WTC11 (cell line): ENCODE measurements around the gene ELOVL6. TPM values are rescaled to one million over a fixed set of nuclear protein-coding genes. Genes with fewer than 3 reads are reported as not detected.
A peak's percentile ranks its signal among the peaks of the same experiment; 100 is the strongest.

Experiments
- EMX1 ChIP-seq: fragments of 250-450 bp; sonication (Bioruptor Pico); IDR thresholded peaks from 2 replicates; pipeline ENCODE4 v1.8.0; 2021; ENCODE audit warnings: mild to moderate bottlenecking
- GRHL2 ChIP-seq: fragments of 250-450 bp; sonication (Bioruptor Pico); IDR thresholded peaks from 2 replicates; pipeline ENCODE4 v1.8.0; 2022; ENCODE audit warnings: mild to moderate bottlenecking, moderate library complexity; ENCODE audit not compliant: insufficient replicate concordance, severe bottlenecking
- IRF2 ChIP-seq: sonication (generic); formaldehyde crosslinking; IDR thresholded peaks from 2 replicates; pipeline ENCODE4 v1.8.0; 2022; ENCODE audit warnings: low read depth, missing genetic modification reagents, borderline replicate concordance
- NR3C1 ChIP-seq: sonication (generic); formaldehyde crosslinking; conservative IDR thresholded peaks from 2 replicates; pipeline ENCODE4 v1.8.1; 2023; ENCODE audit warnings: low read depth, mild to moderate bottlenecking, missing genetic modification reagents
- RELA ChIP-seq: sonication (generic); formaldehyde crosslinking; IDR thresholded peaks from 2 replicates; pipeline ENCODE4 v1.8.1; 2022; ENCODE audit warnings: missing genetic modification reagents, mild to moderate bottlenecking, borderline replicate concordance
- TCF7 ChIP-seq: sonication (generic); formaldehyde crosslinking; IDR thresholded peaks from 2 replicates; pipeline ENCODE4 v1.8.0; 2022; ENCODE audit warnings: mild to moderate bottlenecking, low read depth, missing genetic modification reagents, moderate library complexity
- TEAD4 ChIP-seq: sonication (generic); formaldehyde crosslinking; IDR thresholded peaks from 2 replicates; pipeline ENCODE4 v1.8.0; 2022; ENCODE audit warnings: mild to moderate bottlenecking, missing genetic modification reagents
- ZNF232 ChIP-seq: sonication (generic); formaldehyde crosslinking; IDR thresholded peaks from 2 replicates; pipeline ENCODE4 v1.8.0; 2022; ENCODE audit warnings: mild to moderate bottlenecking, missing genetic modification reagents
- ZNF263 ChIP-seq: sonication (generic); formaldehyde crosslinking; IDR thresholded peaks from 2 replicates; pipeline ENCODE4 v1.8.1; 2022; ENCODE audit warnings: low read depth, mild to moderate bottlenecking, moderate library complexity, missing genetic modification reagents
- total RNA-seq: library from RNA; stranded (reverse); gene quantifications from 3 replicates; pipeline ENCODE4 v1.2.3, GENCODE V29; 2021
- TF ChIP-seq, protein P1 (sequence below): sonication (generic); formaldehyde crosslinking; IDR thresholded peaks from 2 replicates; pipeline ENCODE4 v1.8.0; 2023; ENCODE audit warnings: missing genetic modification reagents
- TF ChIP-seq, protein P2 (sequence below): fragments of 250-450 bp; sonication (Bioruptor Pico); IDR thresholded peaks from 2 replicates; pipeline ENCODE4 v1.9.0; 2021; ENCODE audit warnings: moderate library complexity, mild to moderate bottlenecking, inconsistent platforms, borderline replicate concordance
- TF ChIP-seq, protein P3 (sequence below): fragments of 200-600 bp; IDR thresholded peaks from 2 replicates; pipeline ENCODE4 v1.8.0; 2022; ENCODE audit warnings: antibody characterized with exemption
- TF ChIP-seq, protein P4 (sequence below): sonication (generic); formaldehyde crosslinking; conservative IDR thresholded peaks from 2 replicates; pipeline ENCODE4 v1.8.1; 2023; ENCODE audit warnings: mild to moderate bottlenecking, low read depth, missing genetic modification reagents, moderate library complexity
- TF ChIP-seq, protein P5 (sequence below): sonication (generic); formaldehyde crosslinking; IDR thresholded peaks from 2 replicates; pipeline ENCODE4 v1.8.0; 2022; ENCODE audit warnings: missing genetic modification reagents
- TF ChIP-seq, protein P6 (sequence below): fragments of 250-450 bp; sonication (Bioruptor Pico); conservative IDR thresholded peaks from 2 replicates; pipeline ENCODE4 v1.9.0; 2021; ENCODE audit warnings: mild to moderate bottlenecking
- TF ChIP-seq, protein P7 (sequence below): sonication (generic); formaldehyde crosslinking; IDR thresholded peaks from 2 replicates; pipeline ENCODE4 v1.8.0; 2022; ENCODE audit warnings: mild to moderate bottlenecking, missing genetic modification reagents
- TF ChIP-seq, protein P8 (sequence below): sonication (generic); formaldehyde crosslinking; IDR thresholded peaks from 2 replicates; pipeline ENCODE4 v1.8.1; 2022; ENCODE audit warnings: low read depth, mild to moderate bottlenecking, moderate library complexity, missing genetic modification reagents, borderline replicate concordance

Gene ELOVL6
- total RNA-seq, 1 experiment from 2014 or later, result 87.4 TPM

DNA sequence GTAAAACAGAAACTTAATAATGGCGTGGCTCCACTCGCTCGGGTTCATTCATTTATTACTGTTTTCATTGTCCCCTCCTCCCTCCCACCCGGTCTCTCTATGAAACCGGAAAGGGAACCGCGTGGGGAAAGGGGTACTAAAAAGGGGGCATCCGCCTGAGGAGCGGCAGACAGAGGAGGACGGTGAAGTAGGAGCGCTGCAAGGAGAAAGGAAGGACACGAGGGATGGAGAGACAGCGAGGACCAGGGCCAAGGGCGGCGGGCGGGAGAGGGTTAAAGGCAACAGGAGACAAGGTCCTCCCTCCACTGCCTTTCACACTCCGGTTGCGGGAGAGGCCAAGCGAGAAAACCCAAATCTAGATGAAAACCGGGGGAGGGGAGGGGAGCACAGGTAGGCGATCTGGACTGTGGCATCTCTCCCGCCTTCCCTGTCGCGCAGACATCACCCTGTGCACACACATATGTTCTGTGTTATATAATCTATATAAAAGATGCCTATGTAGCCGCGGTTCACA is 829 bp downstream of the ELOVL6 start (continued):
- TF ChIP-seq, protein P1, sequence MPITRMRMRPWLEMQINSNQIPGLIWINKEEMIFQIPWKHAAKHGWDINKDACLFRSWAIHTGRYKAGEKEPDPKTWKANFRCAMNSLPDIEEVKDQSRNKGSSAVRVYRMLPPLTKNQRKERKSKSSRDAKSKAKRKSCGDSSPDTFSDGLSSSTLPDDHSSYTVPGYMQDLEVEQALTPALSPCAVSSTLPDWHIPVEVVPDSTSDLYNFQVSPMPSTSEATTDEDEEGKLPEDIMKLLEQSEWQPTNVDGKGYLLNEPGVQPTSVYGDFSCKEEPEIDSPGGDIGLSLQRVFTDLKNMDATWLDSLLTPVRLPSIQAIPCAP (CRISPR knock-in tag), result no peak
- TF ChIP-seq, protein P2, sequence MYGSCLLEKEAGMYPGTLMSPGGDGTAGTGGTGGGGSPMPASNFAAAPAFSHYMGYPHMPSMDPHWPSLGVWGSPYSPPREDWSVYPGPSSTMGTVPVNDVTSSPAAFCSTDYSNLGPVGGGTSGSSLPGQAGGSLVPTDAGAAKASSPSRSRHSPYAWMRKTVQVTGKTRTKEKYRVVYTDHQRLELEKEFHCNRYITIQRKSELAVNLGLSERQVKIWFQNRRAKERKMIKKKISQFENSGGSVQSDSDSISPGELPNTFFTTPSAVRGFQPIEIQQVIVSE, result no peak
- TF ChIP-seq TEAD4 (CRISPR knock-in tag) (no peak), IRF2 (no peak), GRHL2 (no peak), RELA (CRISPR knock-in tag) (no peak), EMX1 (no peak), NR3C1 (CRISPR knock-in tag) (no peak), ZNF263 (peak; percentile 76), ZNF232 (CRISPR knock-in tag) (0 out of 2 replicates have a peak, but pooled peaks have one; percentile 15), TCF7 (CRISPR knock-in tag) (no peak)
- TF ChIP-seq, protein P3, sequence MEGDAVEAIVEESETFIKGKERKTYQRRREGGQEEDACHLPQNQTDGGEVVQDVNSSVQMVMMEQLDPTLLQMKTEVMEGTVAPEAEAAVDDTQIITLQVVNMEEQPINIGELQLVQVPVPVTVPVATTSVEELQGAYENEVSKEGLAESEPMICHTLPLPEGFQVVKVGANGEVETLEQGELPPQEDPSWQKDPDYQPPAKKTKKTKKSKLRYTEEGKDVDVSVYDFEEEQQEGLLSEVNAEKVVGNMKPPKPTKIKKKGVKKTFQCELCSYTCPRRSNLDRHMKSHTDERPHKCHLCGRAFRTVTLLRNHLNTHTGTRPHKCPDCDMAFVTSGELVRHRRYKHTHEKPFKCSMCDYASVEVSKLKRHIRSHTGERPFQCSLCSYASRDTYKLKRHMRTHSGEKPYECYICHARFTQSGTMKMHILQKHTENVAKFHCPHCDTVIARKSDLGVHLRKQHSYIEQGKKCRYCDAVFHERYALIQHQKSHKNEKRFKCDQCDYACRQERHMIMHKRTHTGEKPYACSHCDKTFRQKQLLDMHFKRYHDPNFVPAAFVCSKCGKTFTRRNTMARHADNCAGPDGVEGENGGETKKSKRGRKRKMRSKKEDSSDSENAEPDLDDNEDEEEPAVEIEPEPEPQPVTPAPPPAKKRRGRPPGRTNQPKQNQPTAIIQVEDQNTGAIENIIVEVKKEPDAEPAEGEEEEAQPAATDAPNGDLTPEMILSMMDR, result no peak
- TF ChIP-seq, protein P4, sequence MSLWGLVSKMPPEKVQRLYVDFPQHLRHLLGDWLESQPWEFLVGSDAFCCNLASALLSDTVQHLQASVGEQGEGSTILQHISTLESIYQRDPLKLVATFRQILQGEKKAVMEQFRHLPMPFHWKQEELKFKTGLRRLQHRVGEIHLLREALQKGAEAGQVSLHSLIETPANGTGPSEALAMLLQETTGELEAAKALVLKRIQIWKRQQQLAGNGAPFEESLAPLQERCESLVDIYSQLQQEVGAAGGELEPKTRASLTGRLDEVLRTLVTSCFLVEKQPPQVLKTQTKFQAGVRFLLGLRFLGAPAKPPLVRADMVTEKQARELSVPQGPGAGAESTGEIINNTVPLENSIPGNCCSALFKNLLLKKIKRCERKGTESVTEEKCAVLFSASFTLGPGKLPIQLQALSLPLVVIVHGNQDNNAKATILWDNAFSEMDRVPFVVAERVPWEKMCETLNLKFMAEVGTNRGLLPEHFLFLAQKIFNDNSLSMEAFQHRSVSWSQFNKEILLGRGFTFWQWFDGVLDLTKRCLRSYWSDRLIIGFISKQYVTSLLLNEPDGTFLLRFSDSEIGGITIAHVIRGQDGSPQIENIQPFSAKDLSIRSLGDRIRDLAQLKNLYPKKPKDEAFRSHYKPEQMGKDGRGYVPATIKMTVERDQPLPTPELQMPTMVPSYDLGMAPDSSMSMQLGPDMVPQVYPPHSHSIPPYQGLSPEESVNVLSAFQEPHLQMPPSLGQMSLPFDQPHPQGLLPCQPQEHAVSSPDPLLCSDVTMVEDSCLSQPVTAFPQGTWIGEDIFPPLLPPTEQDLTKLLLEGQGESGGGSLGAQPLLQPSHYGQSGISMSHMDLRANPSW (CRISPR knock-in tag), result no peak
- TF ChIP-seq, protein P5, sequence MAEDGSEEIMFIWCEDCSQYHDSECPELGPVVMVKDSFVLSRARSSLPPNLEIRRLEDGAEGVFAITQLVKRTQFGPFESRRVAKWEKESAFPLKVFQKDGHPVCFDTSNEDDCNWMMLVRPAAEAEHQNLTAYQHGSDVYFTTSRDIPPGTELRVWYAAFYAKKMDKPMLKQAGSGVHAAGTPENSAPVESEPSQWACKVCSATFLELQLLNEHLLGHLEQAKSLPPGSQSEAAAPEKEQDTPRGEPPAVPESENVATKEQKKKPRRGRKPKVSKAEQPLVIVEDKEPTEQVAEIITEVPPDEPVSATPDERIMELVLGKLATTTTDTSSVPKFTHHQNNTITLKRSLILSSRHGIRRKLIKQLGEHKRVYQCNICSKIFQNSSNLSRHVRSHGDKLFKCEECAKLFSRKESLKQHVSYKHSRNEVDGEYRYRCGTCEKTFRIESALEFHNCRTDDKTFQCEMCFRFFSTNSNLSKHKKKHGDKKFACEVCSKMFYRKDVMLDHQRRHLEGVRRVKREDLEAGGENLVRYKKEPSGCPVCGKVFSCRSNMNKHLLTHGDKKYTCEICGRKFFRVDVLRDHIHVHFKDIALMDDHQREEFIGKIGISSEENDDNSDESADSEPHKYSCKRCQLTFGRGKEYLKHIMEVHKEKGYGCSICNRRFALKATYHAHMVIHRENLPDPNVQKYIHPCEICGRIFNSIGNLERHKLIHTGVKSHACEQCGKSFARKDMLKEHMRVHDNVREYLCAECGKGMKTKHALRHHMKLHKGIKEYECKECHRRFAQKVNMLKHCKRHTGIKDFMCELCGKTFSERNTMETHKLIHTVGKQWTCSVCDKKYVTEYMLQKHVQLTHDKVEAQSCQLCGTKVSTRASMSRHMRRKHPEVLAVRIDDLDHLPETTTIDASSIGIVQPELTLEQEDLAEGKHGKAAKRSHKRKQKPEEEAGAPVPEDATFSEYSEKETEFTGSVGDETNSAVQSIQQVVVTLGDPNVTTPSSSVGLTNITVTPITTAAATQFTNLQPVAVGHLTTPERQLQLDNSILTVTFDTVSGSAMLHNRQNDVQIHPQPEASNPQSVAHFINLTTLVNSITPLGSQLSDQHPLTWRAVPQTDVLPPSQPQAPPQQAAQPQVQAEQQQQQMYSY (CRISPR knock-in tag), result no peak
- TF ChIP-seq, protein P6, sequence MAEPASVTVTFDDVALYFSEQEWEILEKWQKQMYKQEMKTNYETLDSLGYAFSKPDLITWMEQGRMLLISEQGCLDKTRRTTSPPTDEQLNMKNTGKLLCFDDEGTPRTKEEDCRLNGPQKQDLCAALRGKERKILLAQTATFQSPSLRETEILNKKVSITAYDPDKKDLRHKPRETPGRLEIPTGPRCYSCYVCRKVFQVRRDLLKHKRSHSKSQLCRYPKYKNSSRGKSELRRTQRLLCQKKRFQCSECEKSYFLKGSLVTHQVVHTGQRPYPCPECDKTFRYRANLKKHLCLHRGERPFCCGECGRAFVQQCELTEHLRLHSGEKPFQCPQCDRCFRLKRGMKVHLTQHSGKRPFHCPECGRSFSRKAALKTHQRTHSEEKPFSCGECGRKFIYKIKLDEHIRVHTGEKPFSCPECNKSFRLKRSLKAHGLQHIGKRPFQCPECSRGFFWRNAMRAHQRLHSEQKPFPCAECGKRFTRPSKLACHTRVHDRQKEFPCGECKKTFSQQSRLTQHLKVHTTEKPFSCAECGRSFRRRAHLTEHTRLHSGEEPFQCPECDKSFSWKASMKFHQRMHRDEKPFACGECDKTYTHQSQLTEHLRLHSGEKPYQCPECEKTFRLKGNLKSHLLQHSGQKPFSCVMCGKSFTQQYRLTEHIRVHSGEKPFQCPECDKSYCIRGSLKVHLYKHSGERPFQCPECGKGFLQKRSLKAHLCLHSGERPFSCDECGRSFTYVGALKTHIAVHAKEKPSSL (CRISPR knock-in tag), result no peak
- TF ChIP-seq, protein P7, sequence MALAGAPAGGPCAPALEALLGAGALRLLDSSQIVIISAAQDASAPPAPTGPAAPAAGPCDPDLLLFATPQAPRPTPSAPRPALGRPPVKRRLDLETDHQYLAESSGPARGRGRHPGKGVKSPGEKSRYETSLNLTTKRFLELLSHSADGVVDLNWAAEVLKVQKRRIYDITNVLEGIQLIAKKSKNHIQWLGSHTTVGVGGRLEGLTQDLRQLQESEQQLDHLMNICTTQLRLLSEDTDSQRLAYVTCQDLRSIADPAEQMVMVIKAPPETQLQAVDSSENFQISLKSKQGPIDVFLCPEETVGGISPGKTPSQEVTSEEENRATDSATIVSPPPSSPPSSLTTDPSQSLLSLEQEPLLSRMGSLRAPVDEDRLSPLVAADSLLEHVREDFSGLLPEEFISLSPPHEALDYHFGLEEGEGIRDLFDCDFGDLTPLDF (CRISPR knock-in tag), result no peak
- TF ChIP-seq, protein P8, sequence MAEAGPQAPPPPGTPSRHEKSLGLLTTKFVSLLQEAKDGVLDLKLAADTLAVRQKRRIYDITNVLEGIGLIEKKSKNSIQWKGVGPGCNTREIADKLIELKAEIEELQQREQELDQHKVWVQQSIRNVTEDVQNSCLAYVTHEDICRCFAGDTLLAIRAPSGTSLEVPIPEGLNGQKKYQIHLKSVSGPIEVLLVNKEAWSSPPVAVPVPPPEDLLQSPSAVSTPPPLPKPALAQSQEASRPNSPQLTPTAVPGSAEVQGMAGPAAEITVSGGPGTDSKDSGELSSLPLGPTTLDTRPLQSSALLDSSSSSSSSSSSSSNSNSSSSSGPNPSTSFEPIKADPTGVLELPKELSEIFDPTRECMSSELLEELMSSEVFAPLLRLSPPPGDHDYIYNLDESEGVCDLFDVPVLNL (CRISPR knock-in tag), result no peak
